ENCODE measurements around the gene TDP1. TPM values are rescaled to one million over a fixed set of nuclear protein-coding genes. Genes with fewer than 3 reads are reported as not detected.

The TDP1 gene
- total and polyA plus RNA-seq, 5 donors: 1.3 to 5.4 (median 3.8) TPM

- H3K4me1 ChIP-seq (ENCODE audit: control insufficient read depth, insufficient read depth, low read length): no peaks in the 10 kb centered on the region
- no peak overlapping the region for H3K4me3 ChIP-seq (ENCODE audit: low read length)
- 60% methylated on average over 2 of the region's 2 CpGs for WGBS
- no peak overlapping the region for H3K27ac ChIP-seq (ENCODE audit: low read length)
- no peaks in the 10 kb centered on the region for H3K9me3 ChIP-seq (ENCODE audit: control insufficient read depth, low read length)
- intact Hi-C loops (cut with DNase I): no loop called here
- no peaks in the 10 kb centered on the region for H3K27me3 ChIP-seq (ENCODE audit: control insufficient read depth, insufficient read depth)
- DNase-seq (no peak), ATAC-seq (no peak)
Observed at GRCh38 chr14:89990623-89991275, 35.0 kb downstream of the TDP1 start.

- DNase-seq (no peak), ATAC-seq (no peak)
- Histone ChIP-seq H3K9me3 (ENCODE audit: control insufficient read depth, low read length) (no peaks in the 10 kb centered on the region), H3K4me3 (ENCODE audit: low read length) (no peak overlapping the region), H3K27me3 (ENCODE audit: control insufficient read depth, insufficient read depth) (no peaks in the 10 kb centered on the region), H3K4me1 (ENCODE audit: control insufficient read depth, insufficient read depth, low read length) (no peaks in the 10 kb centered on the region), H3K27ac (ENCODE audit: low read length) (no peak overlapping the region)
- 92% methylated on average over 3 of the region's 3 CpGs for WGBS
- intact Hi-C loops (cut with DNase I): no loop called here
Observed at GRCh38 chr14:89992273-89992672, 36.5 kb downstream of the TDP1 start.

- intact Hi-C loops (cut with DNase I): no loop called here
- Histone ChIP-seq H3K27ac (ENCODE audit: low read length) (no peak overlapping the region), H3K27me3 (ENCODE audit: control insufficient read depth, insufficient read depth) (no peaks in the 10 kb centered on the region), H3K9me3 (ENCODE audit: control insufficient read depth, low read length) (no peaks in the 10 kb centered on the region), H3K4me1 (ENCODE audit: control insufficient read depth, insufficient read depth, low read length) (no peaks in the 10 kb centered on the region), H3K4me3 (ENCODE audit: low read length) (no peak overlapping the region)
- 96% methylated on average over 1 of the region's 1 CpG for WGBS
- DNase-seq (no peak), ATAC-seq (no peak)
Observed at GRCh38 chr14:89996963-89997362, 41.2 kb downstream of the TDP1 start.

DNA sequence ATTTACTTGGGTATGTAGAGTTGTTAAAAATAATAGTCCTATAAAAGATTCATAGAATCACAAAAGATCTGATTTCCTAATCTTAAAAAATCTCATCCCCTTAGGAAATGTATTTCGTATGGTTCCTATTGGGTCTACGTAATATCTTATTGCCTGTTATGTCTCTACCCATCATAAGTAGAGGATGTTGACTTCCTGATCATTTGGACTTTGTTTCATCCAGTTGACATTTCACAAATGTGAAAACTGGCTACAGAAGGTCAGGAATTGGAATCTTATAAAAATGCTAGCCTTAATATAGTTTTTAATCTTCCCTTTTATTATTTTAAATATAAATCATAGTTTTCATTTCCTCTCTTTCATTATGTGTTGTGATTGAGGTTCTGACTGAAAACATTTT is 45.2 kb downstream of the TDP1 start:
- Histone ChIP-seq H3K4me3 (ENCODE audit: low read length) (no peak overlapping the region), H3K9me3 (ENCODE audit: control insufficient read depth, low read length) (no peaks in the 10 kb centered on the region), H3K4me1 (ENCODE audit: control insufficient read depth, insufficient read depth, low read length) (no peaks in the 10 kb centered on the region), H3K27ac (ENCODE audit: low read length) (no peak overlapping the region), H3K27me3 (ENCODE audit: control insufficient read depth, insufficient read depth) (no peaks in the 10 kb centered on the region)
- WGBS: 93% methylated on average over 2 of the region's 2 CpGs
- DNase-seq: no peak
- intact Hi-C loops (cut with DNase I): no loop called here
- no peak for ATAC-seq

- DNase-seq: no peak
- Histone ChIP-seq H3K27ac (ENCODE audit: low read length) (no peak overlapping the region), H3K4me1 (ENCODE audit: control insufficient read depth, insufficient read depth, low read length) (no peaks in the 10 kb centered on the region), H3K9me3 (ENCODE audit: control insufficient read depth, low read length) (no peaks in the 10 kb centered on the region), H3K27me3 (ENCODE audit: control insufficient read depth, insufficient read depth) (no peaks in the 10 kb centered on the region), H3K4me3 (ENCODE audit: low read length) (no peak overlapping the region)
- ATAC-seq: no peak
- intact Hi-C loops (cut with DNase I): no loop called here
- 82% methylated on average over 6 of the region's 6 CpGs for WGBS
Observed at GRCh38 chr14:90003526-90004307, 48.0 kb downstream of the TDP1 start.

DNA sequence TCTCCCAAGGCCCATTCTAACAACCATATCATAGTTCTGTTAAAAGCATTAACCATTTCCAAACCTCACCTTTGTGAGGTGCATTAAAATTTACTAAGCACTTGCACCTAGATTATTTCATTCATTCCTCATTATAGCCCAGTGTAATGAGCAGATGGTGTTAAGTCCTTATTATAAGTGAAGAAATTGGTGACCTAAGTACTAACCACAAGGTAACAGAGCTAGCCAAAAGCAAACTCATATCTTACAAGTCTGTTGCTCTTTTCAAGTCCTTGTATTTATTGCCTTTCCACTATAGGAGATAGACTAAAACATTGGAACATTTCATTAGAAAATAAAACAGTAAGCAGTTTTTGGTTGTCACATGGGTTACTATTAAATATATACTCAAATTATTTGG is 49.7 kb downstream of the TDP1 start:
- H3K4me3 ChIP-seq (ENCODE audit: low read length): no peak overlapping the region
- H3K27ac ChIP-seq (ENCODE audit: low read length): no peak overlapping the region
- no peaks in the 10 kb centered on the region for H3K27me3 ChIP-seq (ENCODE audit: control insufficient read depth, insufficient read depth)
- intact Hi-C loops (cut with DNase I): no loop called here
- no peaks in the 10 kb centered on the region for H3K9me3 ChIP-seq (ENCODE audit: control insufficient read depth, low read length)
- no peak for ATAC-seq
- DNase-seq: no peak
- no peaks in the 10 kb centered on the region for H3K4me1 ChIP-seq (ENCODE audit: control insufficient read depth, insufficient read depth, low read length)

GRCh38 chr14:90005939-90006530 is 50.3 kb downstream of the TDP1 start:
- ATAC-seq (no peak), DNase-seq (no peak)
- Histone ChIP-seq H3K9me3 (ENCODE audit: control insufficient read depth, low read length) (no peaks in the 10 kb centered on the region), H3K4me3 (ENCODE audit: low read length) (no peak overlapping the region), H3K27ac (ENCODE audit: low read length) (no peak overlapping the region), H3K4me1 (ENCODE audit: control insufficient read depth, insufficient read depth, low read length) (no peaks in the 10 kb centered on the region), H3K27me3 (ENCODE audit: control insufficient read depth, insufficient read depth) (no peaks in the 10 kb centered on the region)
- intact Hi-C loops (cut with DNase I): no loop called here
- WGBS: 94% methylated on average over 3 of the region's 3 CpGs

- no peaks in the 10 kb centered on the region for H3K4me1 ChIP-seq (ENCODE audit: control insufficient read depth, insufficient read depth, low read length)
- WGBS: 90% methylated on average over 4 of the region's 4 CpGs
Observed at GRCh38 chr14:90017371-90017770, 61.6 kb downstream of the TDP1 start.

GRCh38 chr14:90019824-90020523 is 64.2 kb downstream of the TDP1 start:
- no peak overlapping the region for H3K27ac ChIP-seq (ENCODE audit: low read length)
- DNase-seq (no peak), ATAC-seq (no peak)
- no peaks in the 10 kb centered on the region for H3K9me3 ChIP-seq (ENCODE audit: control insufficient read depth, low read length)
- H3K4me1 ChIP-seq (ENCODE audit: control insufficient read depth, insufficient read depth, low read length): no peaks in the 10 kb centered on the region
- 82% methylated on average over 11 of the region's 11 CpGs for WGBS
- H3K4me3 ChIP-seq (ENCODE audit: low read length): no peak overlapping the region
- no peaks in the 10 kb centered on the region for H3K27me3 ChIP-seq (ENCODE audit: control insufficient read depth, insufficient read depth)
- intact Hi-C loops (cut with DNase I): no loop called here

More at GRCh38 chr14:90017371-90017770, 61.6 kb downstream of the TDP1 start:
- no peaks in the 10 kb centered on the region for H3K9me3 ChIP-seq (ENCODE audit: control insufficient read depth, low read length)
- no peak for DNase-seq
- no peaks in the 10 kb centered on the region for H3K27me3 ChIP-seq (ENCODE audit: control insufficient read depth, insufficient read depth)
- no peak overlapping the region for H3K27ac ChIP-seq (ENCODE audit: low read length)
- intact Hi-C loops (cut with DNase I): no loop called here
- no peak for ATAC-seq
- H3K4me3 ChIP-seq (ENCODE audit: low read length): no peak overlapping the region

- intact Hi-C loops (cut with DNase I): no loop called here
- Histone ChIP-seq H3K4me1 (ENCODE audit: control insufficient read depth, insufficient read depth, low read length) (no peaks in the 10 kb centered on the region), H3K4me3 (ENCODE audit: low read length) (no peak overlapping the region), H3K27me3 (ENCODE audit: control insufficient read depth, insufficient read depth) (no peaks in the 10 kb centered on the region), H3K27ac (ENCODE audit: low read length) (no peak overlapping the region), H3K9me3 (ENCODE audit: control insufficient read depth, low read length) (no peaks in the 10 kb centered on the region)
- WGBS: 77% methylated on average over 7 of the region's 7 CpGs
- ATAC-seq (no peak), DNase-seq (no peak)
Observed at GRCh38 chr14:90023176-90023896, 67.6 kb downstream of the TDP1 start.

Measured in right cardiac atrium (tissue), 5 donors.